K562 (cell line): ENCODE measurements around the gene SPTBN4. TPM values are rescaled to one million over a fixed set of nuclear protein-coding genes. Genes with fewer than 3 reads are reported as not detected.
A peak's percentile ranks its signal among the peaks of the same experiment; 100 is the strongest.

Experiments used
- MTA3 ChIP-seq: fragments of 450-650 bp; formaldehyde crosslinking; IDR thresholded peaks from 2 replicates; pipeline ENCODE4 v1.6.1; 2017; ENCODE audit warnings: mild to moderate bottlenecking, borderline replicate concordance
- NFRKB ChIP-seq: fragments of 450-650 bp; IDR thresholded peaks from 2 replicates; pipeline ENCODE4 v1.6.1; 2016; ENCODE audit warnings: low read depth
- PTTG1 ChIP-seq: fragments of 450-650 bp; IDR thresholded peaks from 2 replicates; pipeline ENCODE4 v1.6.1; 2016; ENCODE audit warnings: low read depth, mild to moderate bottlenecking, missing genetic modification characterization, missing compliant biosample characterization
- SMAD4 ChIP-seq: fragments of 250-450 bp; sonication (Bioruptor Pico); conservative IDR thresholded peaks from 2 replicates; pipeline ENCODE4 v1.8.0; 2021; ENCODE audit warnings: inconsistent platforms, mild to moderate bottlenecking, moderate library complexity
- YBX1 ChIP-seq: fragments of 450-650 bp; IDR thresholded peaks from 2 replicates; pipeline ENCODE4 v1.7.1; 2016; ENCODE audit warnings: mild to moderate bottlenecking
- ZFP36 ChIP-seq: fragments of 150-350 bp; IDR thresholded peaks from 2 replicates; pipeline ENCODE4 v1.6.1; 2018; ENCODE audit warnings: low read length, low read depth; ENCODE audit not compliant: partially characterized antibody
- ZNF41 ChIP-seq: fragments of 250-450 bp; sonication (Bioruptor Pico); conservative IDR thresholded peaks from 2 replicates; pipeline ENCODE4 v1.4.0; 2020; ENCODE audit warnings: mild to moderate bottlenecking
- polyA plus RNA-seq, 8 experiments: library from polyadenylated mRNA; depleted of rRNA in 4 of 8; stranded (reverse) in 5 of 8; unstranded in 3 of 8; fragments of >200 nt; fragmentation: Nextera tagmentation in 2 of 8; fragmentation: Illumina TruSeq in 1 of 8; extraction: Ambion mirVana in 2 of 8; extraction: Trizol in 1 of 8; gene quantifications; 2 replicates each; pipeline versions ENCODE4 v1.2.1 to v1.2.3, GENCODE V29; 2011 to 2014; ENCODE audit warnings: inconsistent platforms in 1 of 8, missing spikeins in 1 of 8
- total RNA-seq, 7 experiments: library from RNA; depleted of rRNA in 6 of 7; stranded (reverse); fragments of >200 nt in 6 of 7; fragmentation: Illumina TruSeq in 2 of 7; extraction: Trizol in 2 of 7; gene quantifications; 2 replicates each; pipeline versions ENCODE4 v1.2.1 to v1.2.3, GENCODE V29; 2011 to 2021; ENCODE audit warnings: low replicate concordance in 1 of 7
- TF ChIP-seq, protein P1 (sequence below): fragments of 450-650 bp; IDR thresholded peaks from 2 replicates; pipeline ENCODE4 v1.6.1; 2016; ENCODE audit warnings: mild to moderate bottlenecking, moderate library complexity
- TF ChIP-seq, protein P2 (sequence below): fragments of 450-650 bp; formaldehyde crosslinking; IDR thresholded peaks from 2 replicates; pipeline ENCODE4 v1.4.0; 2020; ENCODE audit warnings: mild to moderate bottlenecking, moderate library complexity
- TF ChIP-seq, protein P3 (sequence below): IDR thresholded peaks from 2 replicates; pipeline ENCODE4 v1.6.1; 2011; ENCODE audit not compliant: insufficient read length; ENCODE audit errors: extremely low read depth
- TF ChIP-seq, protein P4 (sequence below), 2 experiments: IDR thresholded peaks; 2 replicates each; pipeline ENCODE4 v1.6.1; 2011; ENCODE audit warnings: borderline replicate concordance in 1 of 2, control low read depth in 1 of 2, low read depth in 1 of 2, low read length in 1 of 2, mild to moderate bottlenecking in 1 of 2, mixed read lengths in 1 of 2, moderate library complexity in 1 of 2; ENCODE audit not compliant: insufficient read depth in 1 of 2, insufficient read length in 1 of 2, poor library complexity in 1 of 2, severe bottlenecking in 1 of 2; ENCODE audit errors: extremely low read depth in 1 of 2

Gene SPTBN4
- total and polyA plus RNA-seq, 9 of the 15 experiments (the other 6 are each of a cell fraction or from before 2014, with no cell fraction given): 0.01 to 1.5 (median 0.86) TPM

DNA sequence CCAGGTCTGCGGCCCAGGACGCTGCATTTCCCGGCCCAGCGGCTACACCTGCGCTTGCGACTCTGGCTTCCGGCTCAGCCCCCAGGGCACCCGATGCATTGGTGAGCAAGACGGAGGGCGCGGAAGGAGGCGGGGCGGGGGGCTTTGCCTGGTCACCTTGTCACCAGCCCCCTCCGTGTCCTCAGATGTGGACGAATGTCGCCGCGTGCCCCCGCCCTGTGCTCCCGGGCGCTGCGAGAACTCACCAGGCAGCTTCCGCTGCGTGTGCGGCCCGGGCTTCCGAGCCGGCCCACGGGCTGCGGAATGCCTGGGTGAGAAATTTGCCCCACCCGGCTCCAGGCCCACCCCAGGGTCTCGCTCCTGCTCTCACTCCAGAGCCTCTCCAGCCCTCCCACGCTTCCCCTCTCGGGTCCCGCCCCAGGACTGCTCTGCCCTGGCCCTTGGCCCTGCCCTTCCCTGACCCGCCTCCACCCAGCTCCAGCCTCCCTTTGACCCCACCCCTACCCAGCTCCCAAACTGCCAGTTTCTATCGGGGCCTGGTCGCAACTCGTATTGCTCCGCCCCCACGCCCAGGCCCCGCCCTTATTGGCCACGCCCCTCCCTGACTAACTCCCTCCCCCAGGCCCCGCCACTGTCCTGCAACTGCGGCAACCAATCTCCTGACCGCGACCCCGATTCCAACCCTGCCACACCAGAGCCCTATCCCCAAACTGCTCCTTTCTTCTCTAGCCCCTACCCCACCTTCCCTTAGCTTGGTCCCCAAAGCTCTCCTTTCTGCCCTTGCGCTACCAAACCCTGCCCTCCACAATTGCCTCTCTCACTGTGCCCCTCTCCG is 143.0 kb downstream of the SPTBN4 start (continued):
- TF ChIP-seq, protein P1, sequence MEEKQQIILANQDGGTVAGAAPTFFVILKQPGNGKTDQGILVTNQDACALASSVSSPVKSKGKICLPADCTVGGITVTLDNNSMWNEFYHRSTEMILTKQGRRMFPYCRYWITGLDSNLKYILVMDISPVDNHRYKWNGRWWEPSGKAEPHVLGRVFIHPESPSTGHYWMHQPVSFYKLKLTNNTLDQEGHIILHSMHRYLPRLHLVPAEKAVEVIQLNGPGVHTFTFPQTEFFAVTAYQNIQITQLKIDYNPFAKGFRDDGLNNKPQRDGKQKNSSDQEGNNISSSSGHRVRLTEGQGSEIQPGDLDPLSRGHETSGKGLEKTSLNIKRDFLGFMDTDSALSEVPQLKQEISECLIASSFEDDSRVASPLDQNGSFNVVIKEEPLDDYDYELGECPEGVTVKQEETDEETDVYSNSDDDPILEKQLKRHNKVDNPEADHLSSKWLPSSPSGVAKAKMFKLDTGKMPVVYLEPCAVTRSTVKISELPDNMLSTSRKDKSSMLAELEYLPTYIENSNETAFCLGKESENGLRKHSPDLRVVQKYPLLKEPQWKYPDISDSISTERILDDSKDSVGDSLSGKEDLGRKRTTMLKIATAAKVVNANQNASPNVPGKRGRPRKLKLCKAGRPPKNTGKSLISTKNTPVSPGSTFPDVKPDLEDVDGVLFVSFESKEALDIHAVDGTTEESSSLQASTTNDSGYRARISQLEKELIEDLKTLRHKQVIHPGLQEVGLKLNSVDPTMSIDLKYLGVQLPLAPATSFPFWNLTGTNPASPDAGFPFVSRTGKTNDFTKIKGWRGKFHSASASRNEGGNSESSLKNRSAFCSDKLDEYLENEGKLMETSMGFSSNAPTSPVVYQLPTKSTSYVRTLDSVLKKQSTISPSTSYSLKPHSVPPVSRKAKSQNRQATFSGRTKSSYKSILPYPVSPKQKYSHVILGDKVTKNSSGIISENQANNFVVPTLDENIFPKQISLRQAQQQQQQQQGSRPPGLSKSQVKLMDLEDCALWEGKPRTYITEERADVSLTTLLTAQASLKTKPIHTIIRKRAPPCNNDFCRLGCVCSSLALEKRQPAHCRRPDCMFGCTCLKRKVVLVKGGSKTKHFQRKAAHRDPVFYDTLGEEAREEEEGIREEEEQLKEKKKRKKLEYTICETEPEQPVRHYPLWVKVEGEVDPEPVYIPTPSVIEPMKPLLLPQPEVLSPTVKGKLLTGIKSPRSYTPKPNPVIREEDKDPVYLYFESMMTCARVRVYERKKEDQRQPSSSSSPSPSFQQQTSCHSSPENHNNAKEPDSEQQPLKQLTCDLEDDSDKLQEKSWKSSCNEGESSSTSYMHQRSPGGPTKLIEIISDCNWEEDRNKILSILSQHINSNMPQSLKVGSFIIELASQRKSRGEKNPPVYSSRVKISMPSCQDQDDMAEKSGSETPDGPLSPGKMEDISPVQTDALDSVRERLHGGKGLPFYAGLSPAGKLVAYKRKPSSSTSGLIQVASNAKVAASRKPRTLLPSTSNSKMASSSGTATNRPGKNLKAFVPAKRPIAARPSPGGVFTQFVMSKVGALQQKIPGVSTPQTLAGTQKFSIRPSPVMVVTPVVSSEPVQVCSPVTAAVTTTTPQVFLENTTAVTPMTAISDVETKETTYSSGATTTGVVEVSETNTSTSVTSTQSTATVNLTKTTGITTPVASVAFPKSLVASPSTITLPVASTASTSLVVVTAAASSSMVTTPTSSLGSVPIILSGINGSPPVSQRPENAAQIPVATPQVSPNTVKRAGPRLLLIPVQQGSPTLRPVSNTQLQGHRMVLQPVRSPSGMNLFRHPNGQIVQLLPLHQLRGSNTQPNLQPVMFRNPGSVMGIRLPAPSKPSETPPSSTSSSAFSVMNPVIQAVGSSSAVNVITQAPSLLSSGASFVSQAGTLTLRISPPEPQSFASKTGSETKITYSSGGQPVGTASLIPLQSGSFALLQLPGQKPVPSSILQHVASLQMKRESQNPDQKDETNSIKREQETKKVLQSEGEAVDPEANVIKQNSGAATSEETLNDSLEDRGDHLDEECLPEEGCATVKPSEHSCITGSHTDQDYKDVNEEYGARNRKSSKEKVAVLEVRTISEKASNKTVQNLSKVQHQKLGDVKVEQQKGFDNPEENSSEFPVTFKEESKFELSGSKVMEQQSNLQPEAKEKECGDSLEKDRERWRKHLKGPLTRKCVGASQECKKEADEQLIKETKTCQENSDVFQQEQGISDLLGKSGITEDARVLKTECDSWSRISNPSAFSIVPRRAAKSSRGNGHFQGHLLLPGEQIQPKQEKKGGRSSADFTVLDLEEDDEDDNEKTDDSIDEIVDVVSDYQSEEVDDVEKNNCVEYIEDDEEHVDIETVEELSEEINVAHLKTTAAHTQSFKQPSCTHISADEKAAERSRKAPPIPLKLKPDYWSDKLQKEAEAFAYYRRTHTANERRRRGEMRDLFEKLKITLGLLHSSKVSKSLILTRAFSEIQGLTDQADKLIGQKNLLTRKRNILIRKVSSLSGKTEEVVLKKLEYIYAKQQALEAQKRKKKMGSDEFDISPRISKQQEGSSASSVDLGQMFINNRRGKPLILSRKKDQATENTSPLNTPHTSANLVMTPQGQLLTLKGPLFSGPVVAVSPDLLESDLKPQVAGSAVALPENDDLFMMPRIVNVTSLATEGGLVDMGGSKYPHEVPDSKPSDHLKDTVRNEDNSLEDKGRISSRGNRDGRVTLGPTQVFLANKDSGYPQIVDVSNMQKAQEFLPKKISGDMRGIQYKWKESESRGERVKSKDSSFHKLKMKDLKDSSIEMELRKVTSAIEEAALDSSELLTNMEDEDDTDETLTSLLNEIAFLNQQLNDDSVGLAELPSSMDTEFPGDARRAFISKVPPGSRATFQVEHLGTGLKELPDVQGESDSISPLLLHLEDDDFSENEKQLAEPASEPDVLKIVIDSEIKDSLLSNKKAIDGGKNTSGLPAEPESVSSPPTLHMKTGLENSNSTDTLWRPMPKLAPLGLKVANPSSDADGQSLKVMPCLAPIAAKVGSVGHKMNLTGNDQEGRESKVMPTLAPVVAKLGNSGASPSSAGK: no peak
- TF ChIP-seq, protein P2, sequence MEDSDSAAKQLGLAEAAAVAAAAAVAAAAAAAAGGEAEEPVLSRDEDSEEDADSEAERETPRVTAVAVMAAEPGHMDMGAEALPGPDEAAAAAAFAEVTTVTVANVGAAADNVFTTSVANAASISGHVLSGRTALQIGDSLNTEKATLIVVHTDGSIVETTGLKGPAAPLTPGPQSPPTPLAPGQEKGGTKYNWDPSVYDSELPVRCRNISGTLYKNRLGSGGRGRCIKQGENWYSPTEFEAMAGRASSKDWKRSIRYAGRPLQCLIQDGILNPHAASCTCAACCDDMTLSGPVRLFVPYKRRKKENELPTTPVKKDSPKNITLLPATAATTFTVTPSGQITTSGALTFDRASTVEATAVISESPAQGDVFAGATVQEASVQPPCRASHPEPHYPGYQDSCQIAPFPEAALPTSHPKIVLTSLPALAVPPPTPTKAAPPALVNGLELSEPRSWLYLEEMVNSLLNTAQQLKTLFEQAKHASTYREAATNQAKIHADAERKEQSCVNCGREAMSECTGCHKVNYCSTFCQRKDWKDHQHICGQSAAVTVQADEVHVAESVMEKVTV (CRISPR knock-in tag): no peak
- TF ChIP-seq PTTG1 (tag) (no peak), NFRKB (no peak), SMAD4 (0 out of 2 replicates have a peak, but pooled peaks have one; percentile 39), ZFP36 (no peak), YBX1 (no peak), MTA3 (no peak), ZNF41 (CRISPR knock-in tag) (no peak)
- TF ChIP-seq, protein P3, sequence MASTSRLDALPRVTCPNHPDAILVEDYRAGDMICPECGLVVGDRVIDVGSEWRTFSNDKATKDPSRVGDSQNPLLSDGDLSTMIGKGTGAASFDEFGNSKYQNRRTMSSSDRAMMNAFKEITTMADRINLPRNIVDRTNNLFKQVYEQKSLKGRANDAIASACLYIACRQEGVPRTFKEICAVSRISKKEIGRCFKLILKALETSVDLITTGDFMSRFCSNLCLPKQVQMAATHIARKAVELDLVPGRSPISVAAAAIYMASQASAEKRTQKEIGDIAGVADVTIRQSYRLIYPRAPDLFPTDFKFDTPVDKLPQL: no peak
- TF ChIP-seq, protein P4, sequence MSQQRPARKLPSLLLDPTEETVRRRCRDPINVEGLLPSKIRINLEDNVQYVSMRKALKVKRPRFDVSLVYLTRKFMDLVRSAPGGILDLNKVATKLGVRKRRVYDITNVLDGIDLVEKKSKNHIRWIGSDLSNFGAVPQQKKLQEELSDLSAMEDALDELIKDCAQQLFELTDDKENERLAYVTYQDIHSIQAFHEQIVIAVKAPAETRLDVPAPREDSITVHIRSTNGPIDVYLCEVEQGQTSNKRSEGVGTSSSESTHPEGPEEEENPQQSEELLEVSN (IDR thresholded peaks at IDR 0.05; ENCODE audit: borderline replicate concordance in 1 of 2, extremely low read depth in 1 of 2, insufficient read depth in 1 of 2, insufficient read length in 1 of 2, low read depth in 1 of 2, low read length in 1 of 2, poor library complexity in 1 of 2, severe bottlenecking in 1 of 2): peak in 1 of 2 experiments; percentile 62
